NCI-H2227 (cell line): ENCODE data around the gene CNNM1.

Source experiments
- DNase-seq: peaks from one replicate; lab custom pipeline; 2025; ENCODE audit not compliant: unreplicated experiment; lab: John Stamatoyannopoulos, UW

Gene CNNM1

GRCh38 chr10:99329304-99329553 is at the start of gene CNNM1:
Gene CNNM1, plus strand, starts transcription at chr10:99329356. Its CDS starts 32 bp downstream, at chr10:99329388.
- peak; percentile 47 for DNase-seq

- no peak for DNase-seq
These were observed 49.5 kb upstream of the CNNM1 start for GRCh38 chr10:99279626-99280111.

- DNase-seq: no peak
These were observed 48.7 kb upstream of the CNNM1 start for GRCh38 chr10:99280472-99280871.

GRCh38 chr10:99285881-99286280 is 43.3 kb upstream of the CNNM1 start:
- DNase-seq: no peak

- no peak for DNase-seq
These were observed 38.9 kb upstream of the CNNM1 start for GRCh38 chr10:99290306-99290705.

GRCh38 chr10:99292159-99292558 is 37.0 kb upstream of the CNNM1 start:
- no peak for DNase-seq

- DNase-seq: no peak
These were observed 32.6 kb upstream of the CNNM1 start for GRCh38 chr10:99296605-99297004.

- DNase-seq: no peak
These were observed 32.1 kb upstream of the CNNM1 start for GRCh38 chr10:99297033-99297432.

GRCh38 chr10:99303899-99304861 is 25.0 kb upstream of the CNNM1 start:
- no peak for DNase-seq

- no peak for DNase-seq
These were observed 24.3 kb upstream of the CNNM1 start for GRCh38 chr10:99304862-99305229.

GRCh38 chr10:99312501-99312900 is 16.7 kb upstream of the CNNM1 start:
- no peak for DNase-seq

GRCh38 chr10:99315853-99316252 is 13.3 kb upstream of the CNNM1 start:
- no peak for DNase-seq

- DNase-seq: no peak
These were observed 12.8 kb upstream of the CNNM1 start for GRCh38 chr10:99316374-99316773.

- no peak for DNase-seq
These were observed 11.1 kb upstream of the CNNM1 start for GRCh38 chr10:99318048-99318447.

- DNase-seq: no peak
These were observed 10.7 kb upstream of the CNNM1 start for GRCh38 chr10:99318475-99318874.

GRCh38 chr10:99325281-99325680 is 3.9 kb upstream of the CNNM1 start:
- DNase-seq: no peak

GRCh38 chr10:99326871-99327270 is 2.3 kb upstream of the CNNM1 start:
- no peak for DNase-seq

- DNase-seq: no peak
These were observed 415 bp upstream of the CNNM1 start for GRCh38 chr10:99328579-99329303.

GRCh38 chr10:99329554-99330346 is 594 bp downstream of the CNNM1 start:
- no peak for DNase-seq

GRCh38 chr10:99330347-99330924 is 1.3 kb downstream of the CNNM1 start:
- DNase-seq: no peak

- no peak for DNase-seq
These were observed 2.1 kb downstream of the CNNM1 start for GRCh38 chr10:99331207-99331803.
